Ovary (tissue), 9 donors: ENCODE results near the gene RADIL. TPM values are rescaled to one million over a fixed set of nuclear protein-coding genes. Genes with fewer than 3 reads are reported as not detected.
A peak's percentile ranks its signal among the peaks of the same experiment; 100 is the strongest.

Experiments used
- DNase-seq, 5 donors: peaks; one replicate each; pipeline ENCODE4 v3.0.0-alpha.2; 2019 to 2020
- H3K27ac ChIP-seq, 2 donors: fragments of 200-600 bp; one replicate each; pipeline versions ENCODE4 v1.5.1 to v1.8.0; 2019 to 2022
- H3K27me3 ChIP-seq: fragments of 200-600 bp; one replicate; pipeline ENCODE4 v1.8.0; 2022
- H3K36me3 ChIP-seq: fragments of 200-600 bp; sonication (generic); one replicate; pipeline ENCODE4 v1.5.1; 2019
- H3K4me1 ChIP-seq: one replicate; pipeline ENCODE4 v1.8.1; 2013; ENCODE audit warnings: mild to moderate bottlenecking, moderate library complexity; ENCODE audit not compliant: insufficient read depth
- H3K4me3 ChIP-seq: fragments of 200-600 bp; sonication (generic); one replicate; pipeline ENCODE4 v1.5.1; 2017
- H3K9me3 ChIP-seq, 2 donors: fragments of 200-600 bp in 1 of 2; sonication (generic) in 1 of 2; one replicate each; pipeline versions ENCODE4 v1.5.1 to v1.8.1; 2013 to 2019; ENCODE audit warnings: mild to moderate bottlenecking in 1 of 2, moderate library complexity in 1 of 2
- CTCF ChIP-seq, 3 donors: fragments of 450-650 bp in 2 of 3; fragments of 200-600 bp in 1 of 3; IDR thresholded peaks; one replicate each; pipeline versions ENCODE4 v1.5.1 to v1.8.0; 2016 to 2022; ENCODE audit warnings: antibody characterized with exemption in 3 of 3, mild to moderate bottlenecking in 1 of 3
- EP300 ChIP-seq: sonication (generic); formaldehyde crosslinking; IDR thresholded peaks from one replicate; pipeline ENCODE4 v1.6.1; 2017; ENCODE audit warnings: antibody characterized with exemption
- POLR2A ChIP-seq: fragments of 450-650 bp; IDR thresholded peaks from one replicate; pipeline ENCODE4 v1.6.1; 2017; ENCODE audit warnings: antibody characterized with exemption, mild to moderate bottlenecking, moderate library complexity
- WGBS, 3 donors: extraction: QIAGEN DNeasy Blood & Tissue Kit in 1 of 3; methylation state at CpG; one replicate each; pipeline versions ENCODE4 v1.1.5 to v1.1.7; 2013 to 2017; 5-methylcytosine and 5-hydroxymethylcytosine counted together
- intact Hi-C, 4 donors: fragments of 100-400 bp; cut with DNase I; formaldehyde crosslinking; loops; one replicate each; pipeline versions ENCODE4 v1.11.0 to v1.15.1; 2022 to 2023
- polyA plus RNA-seq, 2 donors: library from polyadenylated mRNA; stranded (reverse); fragments of 200-250 nt in 1 of 2; fragments of 350-450 nt in 1 of 2; fragmentation: Illumina TruSeq in 1 of 2; extraction: RNeasy Lipid Tissue Mini Kit (QIAGEN cat#74804) in 1 of 2; gene quantifications; one replicate each; pipeline ENCODE4 v1.2.3, GENCODE V29; 2013 to 2014
- total RNA-seq, 7 donors: library from RNA; depleted of rRNA in 2 of 7; stranded (reverse); fragments of >200 nt in 2 of 7; fragmentation: NEBNext Ultra II Directional in 3 of 7; extraction: Animal tissue kit (Norgen Biotek cat#: 25700) in 3 of 7; gene quantifications; one replicate each; pipeline versions ENCODE4 v1.1.0 to v1.2.4, GENCODE V29; 2016 to 2023
- donor health status: DM: no; HTN: no; CAD: no; lungs with moderate emphysema.
- donor health status: DM: no; HTN: no; CAD: no.
- donor health status: Bipolar disorder and iron deficiency.
- donor health status: DM: yes; HTN: yes; CAD: no.
- donor health status: DM: no; HTN: no; CAD: no.
- donor health status: DM: yes; HTN: yes; CAD: no.

RADIL gene
- total and polyA plus RNA-seq, 9 donors: 0.98 to 5.4 (median 2.4) TPM

DNA sequence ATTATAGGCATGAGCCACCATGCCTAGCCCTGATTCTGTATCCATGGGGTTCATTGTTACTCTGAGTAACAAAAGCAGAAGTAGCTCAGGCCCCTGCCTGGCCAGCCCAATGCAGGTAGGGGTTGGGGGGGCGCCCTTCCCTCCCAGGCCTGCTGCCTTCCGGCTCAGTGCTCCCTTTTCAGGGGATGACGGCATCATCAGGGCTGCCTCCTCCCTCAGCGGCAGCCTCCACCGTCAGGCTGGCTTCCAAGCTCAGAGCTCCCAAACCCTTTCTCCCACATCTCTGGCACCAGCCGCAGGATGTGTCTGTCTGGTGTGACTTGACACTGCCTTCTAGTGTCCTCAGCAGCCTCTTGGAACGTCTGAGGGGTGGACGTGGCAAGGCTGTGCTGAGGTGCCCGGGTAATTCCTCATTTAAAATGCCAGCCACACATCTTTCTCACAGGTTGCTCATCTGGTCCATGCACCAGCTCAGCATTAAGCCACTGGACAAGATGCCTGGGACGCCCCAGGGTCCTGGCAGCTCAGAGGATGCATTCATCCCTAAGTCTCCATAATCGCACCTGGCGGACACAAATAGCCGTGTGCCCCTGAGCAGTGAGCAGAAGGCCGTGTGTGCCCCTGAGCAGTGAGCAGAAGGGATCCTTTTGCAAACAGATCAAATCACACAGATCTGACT lies 59.9 kb downstream of the RADIL start:
- no peak overlapping the region for H3K4me3 ChIP-seq
- 73 to 84% (median 75%) methylated on average over 14 of the region's 14 CpGs for WGBS, 3 donors
- H3K27me3 ChIP-seq: no peaks in the 10 kb centered on the region
- H3K27ac ChIP-seq: peak overlapping the region in 1 of 2 donors; percentile 26
- no peak for DNase-seq
- peaks cover 8% of the 10 kb centered on the region for H3K4me1 ChIP-seq
- TF ChIP-seq POLR2A (no peak), EP300 (no peak), CTCF (IDR thresholded peaks at IDR 0.05) (no peak)
- H3K9me3 ChIP-seq: no peaks in the 10 kb centered on the region
- H3K36me3 ChIP-seq: no peaks in the 10 kb centered on the region
- intact Hi-C loops: no loop called here

DNA sequence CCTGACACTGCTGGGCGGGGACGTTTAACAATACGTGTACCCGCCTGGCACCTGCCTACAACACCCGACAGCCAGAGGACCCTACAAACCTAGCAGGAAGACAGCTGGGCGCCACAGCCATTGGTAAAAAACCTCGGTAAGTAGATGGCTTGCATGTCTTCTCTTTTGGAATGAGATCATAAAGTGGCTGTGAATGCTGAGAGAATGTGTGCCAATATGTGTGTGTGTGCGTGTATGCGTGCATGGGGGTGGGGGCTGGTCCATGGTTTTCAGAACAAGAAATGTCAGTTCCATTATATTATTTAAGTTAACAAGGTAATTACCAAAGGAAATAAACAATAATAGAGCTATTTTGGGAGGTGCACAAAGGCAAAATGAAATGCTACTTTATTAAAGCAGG lies 60.8 kb downstream of the RADIL start:
- Histone ChIP-seq H3K36me3 (no peaks in the 10 kb centered on the region), H3K9me3 (no peaks in the 10 kb centered on the region), H3K27me3 (no peaks in the 10 kb centered on the region), H3K4me3 (no peak overlapping the region), H3K27ac (no peak overlapping the region), H3K4me1 (peaks cover 12% of the 10 kb centered on the region)
- TF ChIP-seq POLR2A (no peak), EP300 (no peak), CTCF (IDR thresholded peaks at IDR 0.05) (no peak)
- intact Hi-C loops: no loop called here
- WGBS, 3 donors: 87 to 90% (median 89%) methylated on average over 9 of the region's 9 CpGs
- DNase-seq: no peak

- Histone ChIP-seq H3K9me3 (no peaks in the 10 kb centered on the region), H3K27me3 (no peaks in the 10 kb centered on the region), H3K36me3 (no peaks in the 10 kb centered on the region), H3K27ac (no peak overlapping the region), H3K4me3 (no peak overlapping the region), H3K4me1 (peaks cover 12% of the 10 kb centered on the region)
- intact Hi-C loops: no loop called here
- DNase-seq: no peak
- WGBS, 3 donors: 84 to 86% (median 84%) methylated on average over 20 of the region's 20 CpGs
- no peak for TF ChIP-seq CTCF (IDR thresholded peaks at IDR 0.05)
- TF ChIP-seq EP300: no peak
- no peak for TF ChIP-seq POLR2A
These were observed 62.5 kb downstream of the RADIL start for GRCh38 chr7:4820967-4821471.

DNA sequence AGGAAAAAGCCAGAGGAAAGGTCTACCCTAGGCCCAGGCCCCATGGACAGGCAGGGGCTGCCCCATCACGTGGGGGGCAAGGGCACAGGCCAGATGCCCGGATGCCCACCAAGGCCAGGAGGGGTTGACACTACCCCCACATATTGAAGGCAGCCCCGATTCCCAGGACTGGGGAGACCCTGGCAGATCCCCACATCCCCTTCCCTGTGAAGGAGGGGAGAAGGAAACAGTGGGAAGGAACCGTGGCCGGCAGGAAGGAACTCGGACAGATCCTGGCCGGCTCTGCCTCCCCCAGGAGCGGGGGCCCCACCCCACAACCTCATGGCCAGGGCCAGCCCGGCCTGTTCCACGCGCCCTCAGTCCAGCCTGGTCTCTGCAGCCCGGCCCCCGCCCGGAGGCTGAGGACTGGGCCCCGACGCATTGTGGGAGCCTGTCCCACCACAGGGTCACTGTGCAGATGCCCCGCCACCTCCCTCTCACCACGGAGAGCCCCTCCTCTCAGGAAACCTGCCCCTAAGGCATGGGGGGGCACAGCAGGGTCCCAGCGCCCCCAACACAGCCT lies 63.0 kb downstream of the RADIL start:
- DNase-seq: peak in 1 of 5 donors; percentile 10
- Histone ChIP-seq H3K27me3 (no peaks in the 10 kb centered on the region), H3K9me3 (no peaks in the 10 kb centered on the region), H3K36me3 (no peaks in the 10 kb centered on the region), H3K27ac (no peak overlapping the region), H3K4me3 (no peak overlapping the region), H3K4me1 (peaks cover 12% of the 10 kb centered on the region)
- intact Hi-C loops: no loop called here
- TF ChIP-seq POLR2A: no peak
- no peak for TF ChIP-seq CTCF (IDR thresholded peaks at IDR 0.05)
- TF ChIP-seq EP300: no peak
- 61 to 78% (median 74%) methylated on average over 19 of the region's 19 CpGs for WGBS, 3 donors
